GM23338 (cell line): ENCODE measurements around the gene NQO2. TPM values are rescaled to one million over a fixed set of nuclear protein-coding genes. Genes with fewer than 3 reads are reported as not detected.

ENCODE experiments used
- ATAC-seq: fragments of 200-7000 bp; cut with Tn5 transposase; 3 replicates; pipeline ENCODE4 v1.9.1; 2020
- DNase-seq: peaks from one replicate; pipeline ENCODE4 v3.0.0-alpha.2; 2015; ENCODE audit warnings: low spot score
- H2AFZ ChIP-seq: fragments of 200-600 bp; sonication (generic); 2 replicates; pipeline ENCODE4 v1.8.0; 2016; ENCODE audit warnings: antibody characterized with exemption, mild to moderate bottlenecking, moderate library complexity
- H3F3A ChIP-seq: fragments of 200-600 bp; sonication (generic); replicated peaks from 2 replicates; pipeline ENCODE4 v1.8.0; 2017; ENCODE audit warnings: antibody characterized with exemption, mixed run types, low read depth
- H3K27ac ChIP-seq: fragments of 200-600 bp; sonication (generic); 2 replicates; pipeline ENCODE4 v1.6.1; 2016; ENCODE audit warnings: low read depth
- H3K27me3 ChIP-seq: fragments of 200-600 bp; sonication (generic); 2 replicates; pipeline ENCODE4 v1.8.0; 2016; ENCODE audit warnings: mild to moderate bottlenecking, mixed run types, moderate library complexity; ENCODE audit not compliant: insufficient read depth
- H3K36me3 ChIP-seq: fragments of 200-600 bp; sonication (generic); 2 replicates; pipeline ENCODE4 v1.8.0; 2016; ENCODE audit warnings: mild to moderate bottlenecking; ENCODE audit not compliant: insufficient read depth
- H3K4me1 ChIP-seq: fragments of 200-600 bp; sonication (generic); 2 replicates; pipeline ENCODE4 v1.8.0; 2016; ENCODE audit warnings: mild to moderate bottlenecking, moderate library complexity; ENCODE audit not compliant: insufficient read depth
- H3K4me2 ChIP-seq: fragments of 200-600 bp; sonication (generic); 2 replicates; pipeline ENCODE4 v1.7.1; 2017; ENCODE audit warnings: mixed run types
- H3K4me3 ChIP-seq: fragments of 200-600 bp; sonication (generic); 2 replicates; pipeline ENCODE4 v1.6.1; 2016; ENCODE audit warnings: mixed run types
- H3K79me2 ChIP-seq: fragments of 200-600 bp; sonication (generic); replicated peaks from 2 replicates; pipeline ENCODE4 v1.8.0; 2017; ENCODE audit warnings: mild to moderate bottlenecking; ENCODE audit not compliant: insufficient read depth
- H3K9me2 ChIP-seq: fragments of 200-600 bp; sonication (generic); 2 replicates; pipeline ENCODE4 v1.8.0; 2017; ENCODE audit not compliant: insufficient read depth
- H4K20me1 ChIP-seq: fragments of 200-600 bp; sonication (generic); replicated peaks from 2 replicates; pipeline ENCODE4 v1.8.0; 2017; ENCODE audit warnings: mild to moderate bottlenecking; ENCODE audit not compliant: insufficient read depth
- H3K27ac Mint-ChIP-seq: 2 replicates; pipeline ENCODE4 v1.8.0; 2020; ENCODE audit warnings: inconsistent platforms, mild to moderate bottlenecking, moderate library complexity, mixed read lengths
- H3K27me3 Mint-ChIP-seq: 3 replicates; pipeline ENCODE4 v1.8.0; 2022; ENCODE audit warnings: low read depth, mild to moderate bottlenecking, moderate library complexity, mixed read lengths, inconsistent platforms; ENCODE audit not compliant: insufficient read depth, poor library complexity
- H3K36me3 Mint-ChIP-seq: 3 replicates; pipeline ENCODE4 v1.8.0; 2021; ENCODE audit warnings: low read depth, mild to moderate bottlenecking, inconsistent platforms, moderate library complexity, mixed read lengths
- H3K4me1 Mint-ChIP-seq: 3 replicates; pipeline ENCODE4 v1.8.0; 2020; ENCODE audit warnings: mild to moderate bottlenecking, inconsistent platforms, mixed read lengths
- H3K4me3 Mint-ChIP-seq: 3 replicates; pipeline ENCODE4 v1.8.0; 2021; ENCODE audit warnings: moderate library complexity, mild to moderate bottlenecking, inconsistent platforms, mixed read lengths
- H3K9me3 Mint-ChIP-seq: 3 replicates; pipeline ENCODE4 v1.8.0; 2020; ENCODE audit warnings: moderate library complexity, mild to moderate bottlenecking, inconsistent platforms, mixed read lengths
- CREB1 ChIP-seq: fragments of 250-450 bp; sonication (Bioruptor Pico); IDR thresholded peaks from 2 replicates; pipeline ENCODE4 v1.5.0; 2020; ENCODE audit warnings: low read depth, mild to moderate bottlenecking, moderate library complexity
- EZH2 ChIP-seq: fragments of 200-600 bp; sonication (generic); IDR thresholded peaks from one replicate; pipeline ENCODE4 v1.8.0; 2017; ENCODE audit warnings: antibody characterized with exemption, mild to moderate bottlenecking, low read depth; ENCODE audit not compliant: unreplicated experiment
- EZH2phosphoT487 ChIP-seq: fragments of 200-600 bp; sonication (generic); IDR thresholded peaks from one replicate; pipeline ENCODE4 v1.8.1; 2018; ENCODE audit warnings: antibody characterized with exemption; ENCODE audit not compliant: unreplicated experiment
- JUNB ChIP-seq: IDR thresholded peaks from one replicate; pipeline ENCODE4 v1.6.1; 2016; ENCODE audit warnings: antibody characterized with exemption; ENCODE audit not compliant: unreplicated experiment
- STAT1 ChIP-seq: IDR thresholded peaks from one replicate; pipeline ENCODE4 v1.6.1; 2016; ENCODE audit warnings: antibody characterized with exemption; ENCODE audit not compliant: unreplicated experiment
- polyA plus RNA-seq: library from polyadenylated mRNA; unstranded; fragments of >200 nt; fragmentation: Nextera tagmentation; extraction: Ambion mirVana; gene quantifications from 2 replicates; pipeline ENCODE4 v1.2.1, GENCODE V29; 2016
- total RNA-seq: library from RNA; depleted of rRNA; stranded (reverse); fragments of >200 nt; shearing (Covaris generic); gene quantifications from 2 replicates; pipeline ENCODE4 v1.2.3, GENCODE V29; 2014
- TF ChIP-seq, protein P1 (sequence below): IDR thresholded peaks from one replicate; pipeline ENCODE4 v1.6.1; 2018; ENCODE audit warnings: antibody characterized with exemption; ENCODE audit not compliant: unreplicated experiment
- TF ChIP-seq, protein P2 (sequence below), 2 experiments: fragments of 200-600 bp in 1 of 2; sonication (generic) in 1 of 2; conservative IDR thresholded peaks; 2 replicates each; pipeline versions ENCODE4 v1.5.1 to v1.6.1; 2016 to 2017; ENCODE audit warnings: antibody characterized with exemption in 2 of 2, low read depth in 2 of 2, mild to moderate bottlenecking in 2 of 2, moderate library complexity in 1 of 2
- TF ChIP-seq, protein P3 (sequence below): IDR thresholded peaks from 2 replicates; pipeline ENCODE4 v1.6.1; 2016; ENCODE audit warnings: antibody characterized with exemption

NQO2 gene
- total and polyA plus RNA-seq, 2 experiments from 2014 or later = 117 to 173 TPM

DNA sequence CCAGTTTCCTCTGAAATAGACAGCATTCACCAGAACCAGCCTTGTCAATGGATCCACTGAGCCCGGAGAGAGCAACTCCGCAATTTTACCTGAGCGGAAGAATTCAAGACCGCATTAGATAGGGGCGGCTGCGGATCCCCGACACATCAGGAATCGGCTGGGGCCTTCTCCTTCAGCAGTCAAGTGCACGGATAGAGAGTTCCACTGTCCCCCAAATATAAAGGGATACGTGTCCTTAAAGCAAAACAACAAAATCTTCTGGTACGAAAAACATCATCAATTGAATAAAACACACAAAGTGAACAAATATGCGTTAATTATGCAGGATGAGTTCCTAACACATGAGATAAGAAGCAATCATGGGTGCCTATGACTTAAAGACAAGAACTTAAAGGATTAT is 46.6 kb upstream of the NQO2 start:
- H3K4me3 Mint-ChIP-seq = peak overlapping the region; percentile 21; the same call in 1 of the 3 replicates
- ATAC-seq = peak; percentile 25
- peak overlapping the region; percentile 31 for H3K4me2 ChIP-seq

DNA sequence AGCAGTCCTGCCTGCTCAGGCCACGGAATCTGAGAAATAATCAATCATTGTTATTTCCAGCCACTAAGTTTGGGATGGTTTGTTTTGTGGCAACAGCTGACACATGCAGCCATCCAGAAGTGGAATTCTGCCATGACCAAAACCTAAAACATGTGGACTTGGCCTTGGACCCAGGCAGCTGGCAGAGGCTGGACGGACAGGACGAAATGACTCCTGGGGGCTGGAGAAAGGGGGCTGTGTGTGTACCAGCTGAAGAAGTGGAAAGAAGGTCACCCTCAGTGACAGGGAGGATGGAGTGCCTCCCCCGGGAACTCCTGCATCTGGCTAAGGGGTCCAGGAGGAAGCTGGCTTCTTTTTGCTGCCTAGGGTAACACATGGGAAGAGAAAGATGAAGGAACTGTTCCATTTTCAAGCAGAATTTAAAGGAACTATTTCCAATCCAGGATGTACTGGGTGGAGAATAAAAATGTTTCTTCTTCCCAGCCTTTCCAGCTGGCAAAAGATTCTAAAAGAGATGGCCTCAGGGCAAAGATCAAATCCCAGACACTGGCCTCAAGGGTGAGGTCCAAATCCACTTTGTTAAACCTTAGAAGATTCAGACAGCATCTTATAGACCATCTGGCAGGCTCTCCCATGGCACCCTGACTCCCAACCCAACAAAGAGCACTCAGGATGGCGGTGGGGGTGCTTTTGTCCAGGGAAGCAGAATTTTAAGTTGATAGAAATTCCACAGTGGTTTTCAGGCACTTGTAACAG is 42.6 kb upstream of the NQO2 start:
- ATAC-seq (no peak), DNase-seq (no peak)
- no peak overlapping the region for H3K4me3 Mint-ChIP-seq

More for the DNA sequence above, 46.6 kb upstream of the NQO2 start:
- no peak for DNase-seq
- peaks cover 11% of the 10 kb centered on the region for H3F3A ChIP-seq
- H3K27ac ChIP-seq = peak overlapping the region; percentile 75; the same call in 1 of the 2 replicates
- H3K27me3 ChIP-seq = no peaks in the 10 kb centered on the region
- Mint-ChIP-seq H3K4me1 (peaks cover 22% of the 10 kb centered on the region), H3K9me3 (no peaks in the 10 kb centered on the region), H3K36me3 (peaks cover 8% of the 10 kb centered on the region), H3K27me3 (peaks cover 4% of the 10 kb centered on the region), H3K27ac (no peak overlapping the region)
- no peaks in the 10 kb centered on the region for H3K79me2 ChIP-seq
- peak overlapping the region; percentile 76; the same call in 1 of the 2 replicates for H2AFZ ChIP-seq
- H4K20me1 ChIP-seq = no peaks in the 10 kb centered on the region
- H3K4me1 ChIP-seq = peaks cover 15% of the 10 kb centered on the region
- peak overlapping the region; percentile 13; the same call in 1 of the 2 replicates for H3K4me3 ChIP-seq
- no peaks in the 10 kb centered on the region for H3K36me3 ChIP-seq
- H3K9me2 ChIP-seq = no peaks in the 10 kb centered on the region
- no peak for TF ChIP-seq CREB1 (CRISPR knock-in tag)
- TF ChIP-seq, protein P1, sequence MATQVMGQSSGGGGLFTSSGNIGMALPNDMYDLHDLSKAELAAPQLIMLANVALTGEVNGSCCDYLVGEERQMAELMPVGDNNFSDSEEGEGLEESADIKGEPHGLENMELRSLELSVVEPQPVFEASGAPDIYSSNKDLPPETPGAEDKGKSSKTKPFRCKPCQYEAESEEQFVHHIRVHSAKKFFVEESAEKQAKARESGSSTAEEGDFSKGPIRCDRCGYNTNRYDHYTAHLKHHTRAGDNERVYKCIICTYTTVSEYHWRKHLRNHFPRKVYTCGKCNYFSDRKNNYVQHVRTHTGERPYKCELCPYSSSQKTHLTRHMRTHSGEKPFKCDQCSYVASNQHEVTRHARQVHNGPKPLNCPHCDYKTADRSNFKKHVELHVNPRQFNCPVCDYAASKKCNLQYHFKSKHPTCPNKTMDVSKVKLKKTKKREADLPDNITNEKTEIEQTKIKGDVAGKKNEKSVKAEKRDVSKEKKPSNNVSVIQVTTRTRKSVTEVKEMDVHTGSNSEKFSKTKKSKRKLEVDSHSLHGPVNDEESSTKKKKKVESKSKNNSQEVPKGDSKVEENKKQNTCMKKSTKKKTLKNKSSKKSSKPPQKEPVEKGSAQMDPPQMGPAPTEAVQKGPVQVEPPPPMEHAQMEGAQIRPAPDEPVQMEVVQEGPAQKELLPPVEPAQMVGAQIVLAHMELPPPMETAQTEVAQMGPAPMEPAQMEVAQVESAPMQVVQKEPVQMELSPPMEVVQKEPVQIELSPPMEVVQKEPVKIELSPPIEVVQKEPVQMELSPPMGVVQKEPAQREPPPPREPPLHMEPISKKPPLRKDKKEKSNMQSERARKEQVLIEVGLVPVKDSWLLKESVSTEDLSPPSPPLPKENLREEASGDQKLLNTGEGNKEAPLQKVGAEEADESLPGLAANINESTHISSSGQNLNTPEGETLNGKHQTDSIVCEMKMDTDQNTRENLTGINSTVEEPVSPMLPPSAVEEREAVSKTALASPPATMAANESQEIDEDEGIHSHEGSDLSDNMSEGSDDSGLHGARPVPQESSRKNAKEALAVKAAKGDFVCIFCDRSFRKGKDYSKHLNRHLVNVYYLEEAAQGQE = no peak

More for the DNA sequence above, 42.6 kb upstream of the NQO2 start:
- Mint-ChIP-seq H3K9me3 (no peaks in the 10 kb centered on the region), H3K4me1 (peaks cover 42% of the 10 kb centered on the region), H3K27me3 (peaks cover 3% of the 10 kb centered on the region), H3K36me3 (no peaks in the 10 kb centered on the region), H3K27ac (no peak overlapping the region)
- Histone ChIP-seq H3K9me2 (no peaks in the 10 kb centered on the region), H4K20me1 (no peaks in the 10 kb centered on the region), H3K4me1 (peaks cover 40% of the 10 kb centered on the region), H3K4me2 (no peak overlapping the region), H3F3A (peaks cover 25% of the 10 kb centered on the region), H2AFZ (no peak overlapping the region), H3K27ac (no peak overlapping the region), H3K27me3 (no peaks in the 10 kb centered on the region), H3K79me2 (no peaks in the 10 kb centered on the region), H3K36me3 (no peaks in the 10 kb centered on the region), H3K4me3 (no peak overlapping the region)
- TF ChIP-seq JUNB (no peak), EZH2phosphoT487 (no peak), STAT1 (no peak), EZH2 (no peak), CREB1 (CRISPR knock-in tag) (no peak)
- TF ChIP-seq, protein P1 = no peak
- TF ChIP-seq, protein P2, sequence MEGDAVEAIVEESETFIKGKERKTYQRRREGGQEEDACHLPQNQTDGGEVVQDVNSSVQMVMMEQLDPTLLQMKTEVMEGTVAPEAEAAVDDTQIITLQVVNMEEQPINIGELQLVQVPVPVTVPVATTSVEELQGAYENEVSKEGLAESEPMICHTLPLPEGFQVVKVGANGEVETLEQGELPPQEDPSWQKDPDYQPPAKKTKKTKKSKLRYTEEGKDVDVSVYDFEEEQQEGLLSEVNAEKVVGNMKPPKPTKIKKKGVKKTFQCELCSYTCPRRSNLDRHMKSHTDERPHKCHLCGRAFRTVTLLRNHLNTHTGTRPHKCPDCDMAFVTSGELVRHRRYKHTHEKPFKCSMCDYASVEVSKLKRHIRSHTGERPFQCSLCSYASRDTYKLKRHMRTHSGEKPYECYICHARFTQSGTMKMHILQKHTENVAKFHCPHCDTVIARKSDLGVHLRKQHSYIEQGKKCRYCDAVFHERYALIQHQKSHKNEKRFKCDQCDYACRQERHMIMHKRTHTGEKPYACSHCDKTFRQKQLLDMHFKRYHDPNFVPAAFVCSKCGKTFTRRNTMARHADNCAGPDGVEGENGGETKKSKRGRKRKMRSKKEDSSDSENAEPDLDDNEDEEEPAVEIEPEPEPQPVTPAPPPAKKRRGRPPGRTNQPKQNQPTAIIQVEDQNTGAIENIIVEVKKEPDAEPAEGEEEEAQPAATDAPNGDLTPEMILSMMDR (conservative IDR thresholded peaks at IDR 0.05; ENCODE audit: low read depth in 2 of 2) = no peak
- TF ChIP-seq, protein P3, sequence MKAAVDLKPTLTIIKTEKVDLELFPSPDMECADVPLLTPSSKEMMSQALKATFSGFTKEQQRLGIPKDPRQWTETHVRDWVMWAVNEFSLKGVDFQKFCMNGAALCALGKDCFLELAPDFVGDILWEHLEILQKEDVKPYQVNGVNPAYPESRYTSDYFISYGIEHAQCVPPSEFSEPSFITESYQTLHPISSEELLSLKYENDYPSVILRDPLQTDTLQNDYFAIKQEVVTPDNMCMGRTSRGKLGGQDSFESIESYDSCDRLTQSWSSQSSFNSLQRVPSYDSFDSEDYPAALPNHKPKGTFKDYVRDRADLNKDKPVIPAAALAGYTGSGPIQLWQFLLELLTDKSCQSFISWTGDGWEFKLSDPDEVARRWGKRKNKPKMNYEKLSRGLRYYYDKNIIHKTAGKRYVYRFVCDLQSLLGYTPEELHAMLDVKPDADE = no peak
